Activated CD8-positive, alpha-beta T cell treated with anti-CD3 and anti-CD28 coated beads, Interleukin-2, amount 10 ng/mL, durations not matched to agents 7 days and 5 days (primary cell): ENCODE results near the gene TIMM10. TPM values are rescaled to one million over a fixed set of nuclear protein-coding genes. Genes with fewer than 3 reads are reported as not detected.

Experiments used
- ATAC-seq: fragments of 150-1000 bp; cut with Tn5 transposase; one replicate; pipeline ENCODE4 v1.10.0; 2021; ENCODE audit warnings: moderate library complexity
- CTCF ChIA-PET: fragments of 350-600 bp; sonication (Branson Sonifier 250); formaldehyde crosslinking; loops from one replicate; lab custom pipeline; 2021; ENCODE audit warnings: antibody characterized with exemption; lab: Charles Lee
- POLR2A ChIA-PET: fragments of 350-600 bp; sonication (Branson Sonifier 250); formaldehyde crosslinking; loops from one replicate; lab custom pipeline; 2021; ENCODE audit warnings: antibody characterized with exemption; lab: Charles Lee
- DNase-seq: peaks from one replicate; pipeline ENCODE4 v3.0.0-alpha.2; 2020
- H3K27ac Mint-ChIP-seq: one replicate; pipeline ENCODE4 v1.8.0; 2021; ENCODE audit warnings: mild to moderate bottlenecking, mixed read lengths
- H3K27me3 Mint-ChIP-seq: one replicate; pipeline ENCODE4 v1.8.0; 2021; ENCODE audit warnings: low read depth, mixed read lengths
- H3K36me3 Mint-ChIP-seq: one replicate; pipeline ENCODE4 v1.8.0; 2021; ENCODE audit warnings: low read depth, mixed read lengths
- H3K4me1 Mint-ChIP-seq: one replicate; pipeline ENCODE4 v1.8.0; 2021; ENCODE audit warnings: low read depth, mixed read lengths
- H3K4me3 Mint-ChIP-seq: one replicate; pipeline ENCODE4 v1.8.0; 2021; ENCODE audit warnings: mild to moderate bottlenecking, mixed read lengths
- H3K9me3 Mint-ChIP-seq: one replicate; pipeline ENCODE4 v1.8.0; 2022; ENCODE audit warnings: mixed read lengths; ENCODE audit not compliant: insufficient read depth
- total RNA-seq, 2 experiments: library from RNA; stranded (reverse); gene quantifications; one replicate each; pipeline ENCODE4 v1.2.3, GENCODE V29; 2021

The TIMM10 gene
- total RNA-seq, 2 experiments from 2014 or later: 65.4 to 65.8 TPM

DNA sequence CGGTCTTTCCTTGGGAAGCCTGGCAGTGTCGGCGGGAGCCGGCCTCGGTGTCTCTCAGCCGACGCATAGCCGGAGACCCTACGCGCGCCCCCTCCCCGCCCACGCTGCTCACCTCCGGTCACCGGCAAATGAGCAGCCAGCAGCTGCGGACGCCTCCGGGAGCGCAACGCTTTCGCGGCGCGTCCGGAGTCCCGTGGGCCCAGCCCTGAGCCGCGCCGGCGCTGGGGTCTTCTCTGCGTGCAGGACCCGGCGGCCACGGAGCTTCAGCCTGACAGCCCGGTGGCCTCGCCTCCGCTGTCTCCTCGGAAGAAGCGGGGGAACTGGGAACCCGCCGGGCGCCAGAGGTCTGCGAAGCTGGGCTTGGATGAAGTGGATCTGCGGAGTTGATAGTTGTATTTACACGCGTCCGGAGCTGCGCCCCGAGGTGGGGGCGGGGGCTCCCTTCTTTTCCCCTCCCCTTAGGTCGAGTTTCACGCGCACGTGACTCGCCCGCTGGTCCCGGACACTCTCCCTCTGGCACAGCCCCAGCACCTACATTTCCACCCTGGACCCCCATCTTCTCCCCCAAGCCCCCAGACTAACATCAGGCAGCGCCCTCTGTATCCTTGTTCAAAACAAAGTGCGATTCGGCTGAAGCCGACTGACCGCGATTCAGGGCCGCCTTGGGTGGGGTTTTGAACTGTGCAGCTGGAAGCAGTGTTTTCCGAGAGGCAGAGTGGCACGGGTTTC, 15.1 kb downstream of the TIMM10 start, which contains the start of gene SLC43A1:
Gene SLC43A1, minus strand, starts transcription at position 371 of the 729 bp plus-strand sequence. CDS start 1,591 bp downstream, outside the sequence.
- H3K4me3 Mint-ChIP-seq: peak within 1 kb of the TSS; percentile 97
- CTCF ChIA-PET: interaction anchor here (0.9 to 9.0 kb wide), 14 partner anchors 10 to 180 kb away, joined by 3 to 152 read pairs (median 4); partner anchors contain the start of genes SSRP1 and UBE2L6
- no peaks in the 10 kb centered on the region for H3K9me3 Mint-ChIP-seq
- ATAC-seq: peak; percentile 47
- H3K4me1 Mint-ChIP-seq: peaks cover 32% of the 10 kb centered on the region
- peak within 1 kb of the TSS; percentile 91 for H3K27ac Mint-ChIP-seq
- POLR2A ChIA-PET: interaction anchor here (0.6 to 5.0 kb wide), 2 partner anchors 12 to 24 kb away, joined by 3 to 47 read pairs; no protein-coding TSS in a partner anchor
- DNase-seq: peak; percentile 45
- H3K27me3 Mint-ChIP-seq: no peaks in the 10 kb centered on the region
- H3K36me3 Mint-ChIP-seq: peaks cover 5% of the 10 kb centered on the region

- no peaks in the 10 kb centered on the region for H3K27me3 Mint-ChIP-seq
- DNase-seq: peak; percentile 71
- H3K36me3 Mint-ChIP-seq: peaks cover 7% of the 10 kb centered on the region
- peak; percentile 68 for ATAC-seq
- H3K4me1 Mint-ChIP-seq: peaks cover 34% of the 10 kb centered on the region
- peak overlapping the region; percentile 91 for H3K27ac Mint-ChIP-seq
- H3K9me3 Mint-ChIP-seq: no peaks in the 10 kb centered on the region
- POLR2A ChIA-PET: interaction anchor here (0.6 to 5.0 kb wide), 4 partner anchors 12 to 1063 kb away, joined by 3 to 47 read pairs (median 3); no protein-coding TSS in a partner anchor
- CTCF ChIA-PET: interaction anchor here (0.9 to 9.0 kb wide), 14 partner anchors 9 to 180 kb away, joined by 3 to 152 read pairs (median 4); partner anchors contain the start of genes SSRP1 and UBE2L6
- peak overlapping the region; percentile 97 for H3K4me3 Mint-ChIP-seq
Measured at GRCh38 chr11:57514538-57515331, 15.8 kb downstream of the TIMM10 start.

GRCh38 chr11:57513911-57514537, 16.5 kb downstream of the TIMM10 start:
- no peaks in the 10 kb centered on the region for H3K9me3 Mint-ChIP-seq

DNA sequence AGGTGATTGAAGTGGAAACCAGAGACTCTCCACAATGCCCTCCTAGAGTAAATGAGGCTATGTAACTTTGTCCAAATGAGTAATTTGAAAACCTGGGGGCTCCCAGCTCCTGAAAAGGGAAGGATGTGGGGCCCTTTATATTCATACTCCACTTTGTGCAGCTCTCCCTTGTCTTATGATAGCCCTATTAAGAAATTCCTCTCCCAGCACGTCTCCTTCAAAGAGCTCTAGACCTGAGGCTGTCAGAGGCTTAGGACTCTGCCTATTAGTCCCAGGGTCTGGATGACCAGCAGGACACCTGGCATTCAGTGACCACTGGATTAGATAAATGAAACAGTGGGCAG, 17.1 kb downstream of the TIMM10 start:
- POLR2A ChIA-PET: interaction anchor here (1.0 to 5.0 kb wide), 3 partner anchors 11 to 144 kb away, joined by 3 to 47 read pairs (median 4); partner anchors contain the start of gene CLP1
- Mint-ChIP-seq H3K27ac (peak overlapping the region; percentile 57), H3K36me3 (peaks cover 8% of the 10 kb centered on the region), H3K9me3 (no peaks in the 10 kb centered on the region), H3K4me1 (peaks cover 37% of the 10 kb centered on the region), H3K4me3 (peak overlapping the region; percentile 97), H3K27me3 (no peaks in the 10 kb centered on the region)
- CTCF ChIA-PET: interaction anchor here (0.6 to 9.0 kb wide), 8 partner anchors 13 to 167 kb away, joined by 3 to 152 read pairs (median 4); partner anchors contain the start of gene UBE2L6
- ATAC-seq (no peak), DNase-seq (no peak)

More at GRCh38 chr11:57513911-57514537, 16.5 kb downstream of the TIMM10 start:
- ATAC-seq: peak; percentile 51
- peaks cover 37% of the 10 kb centered on the region for H3K4me1 Mint-ChIP-seq
- peak overlapping the region; percentile 91 for H3K27ac Mint-ChIP-seq
- H3K27me3 Mint-ChIP-seq: no peaks in the 10 kb centered on the region
- DNase-seq: peak; percentile 48
- H3K36me3 Mint-ChIP-seq: peaks cover 8% of the 10 kb centered on the region
- POLR2A ChIA-PET: interaction anchor here (0.6 to 5.0 kb wide), 6 partner anchors 12 to 1064 kb away, joined by 3 to 47 read pairs (median 3); partner anchors contain the start of gene CLP1
- H3K4me3 Mint-ChIP-seq: peak overlapping the region; percentile 97
- CTCF ChIA-PET: interaction anchor here (1.0 to 9.0 kb wide), 11 partner anchors 12 to 168 kb away, joined by 3 to 152 read pairs (median 5); partner anchors contain the start of gene UBE2L6

DNA sequence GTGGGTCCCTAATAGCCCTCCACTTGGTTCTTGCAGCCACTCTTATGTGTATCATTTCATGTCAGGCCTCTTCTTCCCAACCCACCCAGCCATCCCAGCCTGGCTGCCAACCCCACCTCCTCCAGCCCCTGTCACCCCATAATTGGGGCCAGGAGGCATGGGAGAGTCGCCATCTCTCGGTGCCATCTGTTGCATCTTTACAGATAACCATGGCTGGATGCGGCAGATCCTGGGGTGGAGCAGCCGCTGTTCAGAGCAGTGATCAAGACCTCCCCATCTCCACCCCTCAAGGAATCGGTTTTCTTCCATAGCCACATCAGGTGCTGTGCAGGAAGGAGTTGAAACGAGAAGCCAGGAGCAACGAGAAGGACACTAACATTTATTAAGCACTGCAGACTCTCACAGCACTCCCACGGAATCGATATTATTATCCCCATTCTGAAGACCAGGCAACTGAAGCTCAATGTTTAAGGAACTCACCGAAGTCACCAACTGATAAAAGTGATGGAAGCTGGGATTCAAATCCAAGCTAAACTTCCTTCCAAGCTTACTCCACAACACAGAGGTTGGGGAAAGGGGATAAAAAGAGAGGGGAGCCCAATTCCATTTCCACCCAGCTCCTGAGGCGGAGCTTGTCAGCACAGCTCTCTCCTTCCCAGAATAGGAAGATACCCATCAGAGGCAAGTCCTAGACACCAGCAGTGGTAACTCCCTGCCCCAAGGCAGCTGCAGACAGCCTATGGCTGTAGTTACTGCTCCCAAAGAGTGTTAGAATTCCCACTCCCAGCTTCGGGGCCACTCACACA, 17.7 kb downstream of the TIMM10 start:
- Mint-ChIP-seq H3K36me3 (peaks cover 10% of the 10 kb centered on the region), H3K27ac (peak overlapping the region; percentile 30), H3K9me3 (no peaks in the 10 kb centered on the region), H3K27me3 (no peaks in the 10 kb centered on the region), H3K4me3 (no peak overlapping the region), H3K4me1 (peaks cover 37% of the 10 kb centered on the region)
- ATAC-seq: no peak
- ChIA-PET POLR2A (interaction anchor here (1.6 to 5.0 kb wide), 2 partner anchors 10 to 14 kb away, joined by 4 to 47 read pairs; no protein-coding TSS in a partner anchor), CTCF (interaction anchor here (0.6 to 9.0 kb wide), 6 partner anchors 13 to 167 kb away, joined by 3 to 152 read pairs (median 25); no protein-coding TSS in a partner anchor)
- no peak for DNase-seq

DNA sequence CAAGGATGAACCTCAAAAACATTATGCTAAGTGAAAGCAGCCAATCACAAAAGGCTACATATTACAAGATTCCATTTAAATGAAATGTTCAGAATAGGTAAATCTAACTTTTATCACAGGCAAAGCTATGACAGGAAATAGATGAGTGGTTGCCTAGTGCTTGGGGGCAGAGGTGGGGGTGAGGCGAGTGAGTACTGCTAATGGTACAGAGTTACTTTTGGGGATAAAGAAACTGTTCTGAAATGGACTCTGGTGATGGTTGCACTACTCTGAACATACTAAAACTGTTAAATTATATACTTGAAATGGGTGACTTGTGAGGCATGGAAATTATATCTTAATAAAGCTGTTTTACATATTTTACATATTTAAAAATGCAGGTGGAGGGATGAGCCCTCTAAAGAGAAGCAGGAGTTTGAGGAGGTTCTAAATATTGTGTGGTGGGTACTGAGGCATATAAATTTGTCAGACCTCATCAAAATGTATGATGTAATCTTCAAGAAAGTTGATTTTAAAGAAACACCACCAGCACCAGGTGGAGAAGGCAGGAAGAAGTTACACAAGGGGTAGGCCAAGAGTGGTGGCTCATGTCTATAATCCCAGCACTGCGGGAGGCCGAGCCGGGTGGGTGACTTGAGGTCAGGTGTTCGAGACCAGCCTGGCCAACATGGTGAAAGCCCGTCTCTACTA, 18.7 kb downstream of the TIMM10 start:
- H3K27me3 Mint-ChIP-seq: no peaks in the 10 kb centered on the region
- H3K9me3 Mint-ChIP-seq: no peaks in the 10 kb centered on the region
- H3K4me3 Mint-ChIP-seq: peak overlapping the region; percentile 12
- peak overlapping the region; percentile 30 for H3K27ac Mint-ChIP-seq
- POLR2A ChIA-PET: no interaction called here
- H3K4me1 Mint-ChIP-seq: peaks cover 38% of the 10 kb centered on the region
- CTCF ChIA-PET: interaction anchor here (0.7 to 2.0 kb wide), 6 partner anchors 15 to 54 kb away, joined by 3 to 29 read pairs (median 7); no protein-coding TSS in a partner anchor
- H3K36me3 Mint-ChIP-seq: peaks cover 10% of the 10 kb centered on the region
- no peak for DNase-seq
- ATAC-seq: no peak

DNA sequence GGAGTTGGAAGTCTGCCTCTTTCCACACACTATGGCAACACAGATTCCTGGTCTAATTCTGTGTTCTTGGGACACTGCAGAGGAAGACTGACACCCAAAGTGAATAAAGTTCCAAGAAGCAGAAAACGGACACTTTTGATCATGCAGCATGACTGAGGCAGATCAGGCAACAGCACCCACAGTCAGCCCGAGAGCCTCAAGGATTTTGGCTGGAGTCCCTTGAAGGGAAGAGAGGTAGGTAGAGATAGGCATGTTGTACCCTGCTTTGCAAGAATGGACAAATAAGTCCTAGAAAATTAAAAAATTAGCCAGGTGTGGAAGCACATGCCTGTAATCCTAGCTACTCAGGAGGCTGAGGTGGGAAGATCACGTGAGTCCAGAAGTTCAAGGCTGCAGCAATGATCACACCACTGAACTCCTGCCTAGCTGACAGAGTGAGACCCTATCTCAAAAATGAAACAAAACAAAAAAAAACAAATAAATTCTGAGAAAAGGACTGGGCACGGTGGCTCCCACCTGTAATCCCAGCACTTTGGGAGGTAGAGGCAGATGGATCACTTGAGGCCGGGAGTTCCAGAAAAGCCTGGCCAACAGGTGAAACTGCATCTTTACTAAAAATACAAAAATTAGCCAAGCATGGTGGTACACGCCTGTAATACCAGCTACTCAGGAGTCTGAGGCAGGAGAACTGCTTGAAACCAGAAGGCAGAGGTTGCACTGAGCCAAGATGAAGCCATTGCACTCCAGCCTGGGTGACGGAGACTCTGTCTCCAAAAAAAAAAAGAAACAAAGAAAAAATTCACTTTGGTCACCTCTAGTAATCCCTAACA, 22.0 kb downstream of the TIMM10 start:
- H3K36me3 Mint-ChIP-seq: peaks cover 13% of the 10 kb centered on the region
- POLR2A ChIA-PET: no interaction called here
- DNase-seq (no peak), ATAC-seq (no peak)
- H3K27me3 Mint-ChIP-seq: no peaks in the 10 kb centered on the region
- H3K9me3 Mint-ChIP-seq: no peaks in the 10 kb centered on the region
- H3K4me3 Mint-ChIP-seq: no peak overlapping the region
- no peak overlapping the region for H3K27ac Mint-ChIP-seq
- peaks cover 31% of the 10 kb centered on the region for H3K4me1 Mint-ChIP-seq
- CTCF ChIA-PET: interaction anchor here (2.9 to 6.0 kb wide), 3 partner anchors 15 to 51 kb away, joined by 16 to 53 read pairs (median 19); no protein-coding TSS in a partner anchor

DNA sequence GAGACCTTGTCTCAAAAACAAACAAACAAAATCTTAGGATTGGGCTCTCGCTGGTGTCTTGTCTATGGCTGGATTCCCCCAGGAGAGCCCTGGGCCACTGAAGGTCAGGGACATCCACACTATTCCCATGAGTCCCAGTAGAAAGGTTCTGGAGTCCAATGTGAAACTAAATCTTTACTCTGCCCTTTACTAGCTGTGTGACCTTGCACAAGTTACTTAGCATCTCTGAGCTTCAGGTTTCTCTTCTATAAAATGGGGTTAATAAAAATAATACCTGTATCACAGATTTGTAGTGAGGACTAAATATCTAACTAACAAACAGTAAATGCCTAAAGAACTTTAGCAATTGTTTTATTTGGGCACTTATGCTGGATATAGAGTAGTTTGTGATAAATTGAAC, 24.0 kb downstream of the TIMM10 start:
- H3K4me3 Mint-ChIP-seq: no peak overlapping the region
- ChIA-PET CTCF (interaction anchor here (1.6 to 6.0 kb wide), 4 partner anchors 13 to 49 kb away, joined by 3 to 53 read pairs (median 10); partner anchors contain the start of gene RTN4RL2), POLR2A (interaction anchor here (0.7 kb wide), 1 partner anchor 11 kb away, joined by 5 read pairs; no protein-coding TSS in a partner anchor)
- no peak for ATAC-seq
- H3K4me1 Mint-ChIP-seq: peaks cover 10% of the 10 kb centered on the region
- H3K36me3 Mint-ChIP-seq: peaks cover 13% of the 10 kb centered on the region
- DNase-seq: no peak
- H3K27me3 Mint-ChIP-seq: no peaks in the 10 kb centered on the region
- no peaks in the 10 kb centered on the region for H3K9me3 Mint-ChIP-seq
- no peak overlapping the region for H3K27ac Mint-ChIP-seq

DNA sequence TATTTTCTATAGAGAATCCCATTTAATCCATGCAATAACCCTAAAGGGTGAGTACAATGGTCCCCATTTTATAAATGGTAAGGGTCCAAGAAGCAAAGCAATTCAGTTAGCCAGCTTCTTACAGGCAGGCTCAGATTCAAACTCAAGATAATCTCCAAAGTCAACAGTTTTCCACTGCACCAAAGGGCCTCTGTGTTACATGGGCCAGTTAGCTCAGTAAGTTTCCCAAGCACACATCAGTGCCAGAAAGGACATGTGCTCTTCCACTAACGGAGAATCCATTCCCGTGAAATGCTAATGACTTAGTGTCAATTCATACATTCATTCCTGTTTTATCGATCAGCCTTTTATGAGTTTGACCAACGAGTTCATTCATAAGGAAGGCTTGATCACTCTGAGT, 26.0 kb downstream of the TIMM10 start:
- Mint-ChIP-seq H3K27me3 (no peaks in the 10 kb centered on the region), H3K4me1 (peaks cover 4% of the 10 kb centered on the region), H3K36me3 (peaks cover 20% of the 10 kb centered on the region), H3K27ac (no peak overlapping the region), H3K9me3 (no peaks in the 10 kb centered on the region), H3K4me3 (no peak overlapping the region)
- ChIA-PET CTCF (interaction anchor here (1.0 to 6.0 kb wide), 7 partner anchors 10 to 48 kb away, joined by 3 to 53 read pairs (median 9); no protein-coding TSS in a partner anchor), POLR2A (no interaction called here)
- DNase-seq (no peak), ATAC-seq (no peak)
